Cardiac fibroblast (primary cell): ENCODE measurements around the gene PCDHGA6.

ENCODE experiments used
- DNase-seq, 2 donors: peaks; one replicate each; pipeline versions ENCODE4 v3.0.0 to v3.0.0-alpha.2; 2010; ENCODE audit warnings: low read depth in 2 of 2
- H3K4me3 ChIP-seq, 2 donors: replicated peaks in 1 of 2; 1 replicate in 1 of 2; 2 replicates in 1 of 2; pipeline ENCODE4 v1.5.1; 2011; ENCODE audit warnings: low read depth in 2 of 2, low read length in 2 of 2, mild to moderate bottlenecking in 2 of 2, moderate library complexity in 1 of 2
- CTCF ChIP-seq: IDR thresholded peaks from one replicate; pipeline ENCODE4 v1.5.1; 2011; ENCODE audit warnings: low read depth, mild to moderate bottlenecking, low read length, inconsistent platforms

Gene PCDHGA6

DNA sequence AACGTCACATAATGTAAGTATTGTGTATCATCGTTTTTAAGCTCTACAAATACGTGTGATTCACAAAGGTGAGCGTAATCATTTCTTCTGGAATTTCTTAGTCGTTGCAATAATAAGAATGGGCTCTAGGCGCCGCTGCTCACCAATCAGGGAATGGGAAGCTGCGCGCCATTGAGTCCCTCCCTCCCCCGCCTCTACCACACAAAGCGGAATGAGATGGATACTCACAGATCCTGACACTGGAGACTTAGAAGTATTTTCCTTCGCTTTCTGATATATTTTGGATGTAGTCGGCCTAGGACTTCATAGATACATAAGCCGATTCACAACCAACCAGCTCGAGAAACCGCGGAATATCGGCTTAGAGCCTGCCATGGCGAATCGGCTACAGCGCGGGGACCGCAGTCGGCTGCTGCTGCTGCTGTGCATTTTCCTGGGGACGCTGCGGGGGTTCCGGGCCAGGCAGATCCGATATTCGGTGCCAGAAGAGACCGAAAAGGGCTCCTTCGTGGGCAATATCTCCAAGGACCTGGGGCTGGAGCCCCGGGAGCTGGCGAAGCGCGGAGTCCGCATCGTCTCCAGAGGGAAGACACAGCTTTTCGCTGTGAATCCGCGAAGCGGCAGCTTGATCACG is 47.3 kb downstream of the PCDHGA6 start, which contains the start of gene PCDHGA11:
TSS of gene PCDHGA11 (plus strand) at position 197 of the 634 bp plus-strand sequence. CDS start at position 374, 177 bp downstream.
- peak; percentile 77 to 79 for DNase-seq
- peak; percentile 61 for TF ChIP-seq CTCF
- peak within 1 kb of the TSS; percentile 50 to 54 for H3K4me3 ChIP-seq

- peak overlapping the region; percentile 50 to 54 for H3K4me3 ChIP-seq
- DNase-seq: no peak
- TF ChIP-seq CTCF: no peak
These were observed 47.8 kb downstream of the PCDHGA6 start for GRCh38 chr5:141421489-141421855.

DNA sequence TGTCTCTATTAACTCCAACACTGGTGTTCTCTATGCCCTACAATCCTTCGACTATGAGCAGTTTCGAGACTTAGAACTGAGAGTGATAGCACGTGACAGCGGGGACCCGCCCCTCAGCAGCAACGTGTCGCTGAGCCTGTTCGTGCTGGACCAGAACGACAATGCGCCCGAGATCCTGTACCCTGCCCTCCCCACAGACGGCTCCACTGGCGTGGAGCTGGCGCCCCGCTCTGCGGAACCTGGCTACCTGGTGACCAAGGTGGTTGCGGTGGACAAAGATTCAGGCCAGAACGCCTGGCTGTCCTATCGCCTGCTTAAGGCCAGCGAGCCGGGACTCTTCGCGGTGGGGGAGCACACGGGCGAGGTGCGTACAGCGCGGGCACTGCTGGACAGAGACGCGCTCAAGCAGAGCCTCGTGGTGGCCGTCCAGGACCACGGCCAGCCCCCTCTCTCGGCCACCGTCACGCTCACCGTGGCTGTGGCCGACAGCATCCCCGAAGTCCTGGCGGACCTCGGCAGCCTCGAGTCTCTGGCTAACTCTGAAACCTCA is 49.1 kb downstream of the PCDHGA6 start:
- H3K4me3 ChIP-seq: no peak overlapping the region
- no peak for TF ChIP-seq CTCF
- no peak for DNase-seq

DNA sequence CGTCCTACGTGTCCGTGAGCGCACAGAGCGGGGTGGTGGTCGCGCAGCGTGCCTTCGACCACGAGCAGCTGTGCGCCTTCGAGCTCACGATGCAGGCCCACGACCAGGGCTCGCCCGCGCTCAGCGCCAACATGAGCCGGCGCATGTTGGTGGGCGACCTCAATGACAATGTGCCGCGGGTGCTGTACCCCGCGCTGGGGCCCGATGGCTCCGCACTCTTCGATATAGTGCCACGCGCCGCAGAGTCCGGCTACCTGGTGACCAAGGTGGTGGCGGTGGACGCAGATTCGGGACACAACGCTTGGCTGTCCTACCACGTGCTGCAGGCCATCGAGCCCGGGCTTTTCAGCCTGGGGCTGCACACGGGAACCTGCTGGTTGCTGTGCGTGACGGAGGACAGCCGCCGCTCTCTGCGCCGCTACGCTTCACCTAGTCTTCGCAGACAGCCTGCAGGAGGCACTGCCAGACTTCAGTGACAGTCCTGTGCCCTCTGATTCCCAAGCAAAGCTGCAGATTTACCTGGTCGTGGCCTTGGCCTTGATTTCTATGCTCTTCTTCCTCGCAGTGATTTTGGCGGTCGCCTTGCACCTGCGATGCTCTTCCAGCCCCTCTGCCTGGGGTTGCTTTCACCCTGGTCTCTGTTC is 54.2 kb downstream of the PCDHGA6 start:
- no peak overlapping the region for H3K4me3 ChIP-seq
- no peak for TF ChIP-seq CTCF
- no peak for DNase-seq
